Measurements from ENCODE around the gene MAP4K5.

DNA sequence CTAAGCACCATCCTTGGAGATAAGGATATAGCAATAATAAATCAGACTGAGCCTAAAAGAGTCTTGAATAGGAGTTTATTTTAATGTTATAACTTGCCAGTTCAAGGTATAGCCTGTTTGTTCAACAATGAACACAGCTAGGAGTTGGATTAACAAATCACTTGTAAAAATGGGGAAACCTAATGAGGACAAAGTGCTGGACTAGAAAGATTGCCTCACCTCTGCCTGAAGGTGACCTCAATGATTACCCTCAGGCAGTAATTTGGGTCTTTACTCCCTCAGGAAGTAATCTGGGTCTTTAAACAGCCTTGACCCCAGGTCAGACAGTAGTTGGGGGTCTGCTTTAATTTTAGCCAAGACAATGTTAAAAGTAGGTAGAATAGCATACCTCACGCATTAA is 100.2 kb downstream of the MAP4K5 start:
- TF ChIP-seq, protein P1, sequence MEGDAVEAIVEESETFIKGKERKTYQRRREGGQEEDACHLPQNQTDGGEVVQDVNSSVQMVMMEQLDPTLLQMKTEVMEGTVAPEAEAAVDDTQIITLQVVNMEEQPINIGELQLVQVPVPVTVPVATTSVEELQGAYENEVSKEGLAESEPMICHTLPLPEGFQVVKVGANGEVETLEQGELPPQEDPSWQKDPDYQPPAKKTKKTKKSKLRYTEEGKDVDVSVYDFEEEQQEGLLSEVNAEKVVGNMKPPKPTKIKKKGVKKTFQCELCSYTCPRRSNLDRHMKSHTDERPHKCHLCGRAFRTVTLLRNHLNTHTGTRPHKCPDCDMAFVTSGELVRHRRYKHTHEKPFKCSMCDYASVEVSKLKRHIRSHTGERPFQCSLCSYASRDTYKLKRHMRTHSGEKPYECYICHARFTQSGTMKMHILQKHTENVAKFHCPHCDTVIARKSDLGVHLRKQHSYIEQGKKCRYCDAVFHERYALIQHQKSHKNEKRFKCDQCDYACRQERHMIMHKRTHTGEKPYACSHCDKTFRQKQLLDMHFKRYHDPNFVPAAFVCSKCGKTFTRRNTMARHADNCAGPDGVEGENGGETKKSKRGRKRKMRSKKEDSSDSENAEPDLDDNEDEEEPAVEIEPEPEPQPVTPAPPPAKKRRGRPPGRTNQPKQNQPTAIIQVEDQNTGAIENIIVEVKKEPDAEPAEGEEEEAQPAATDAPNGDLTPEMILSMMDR (IDR thresholded peaks at IDR 0.05): no peak
- TF ChIP-seq POLR2A (IDR thresholded peaks at IDR 0.05): no peak
